Erythroblast (primary cell): ENCODE results near the gene DMPK.

Source experiments
- GATA1 ChIP-seq: IDR thresholded peaks from 2 replicates; pipeline ENCODE4 v1.6.1; 2011; ENCODE audit warnings: low read depth, mild to moderate bottlenecking, control low read depth, low read length, moderate library complexity
- POLR2A ChIP-seq: IDR thresholded peaks from 2 replicates; pipeline ENCODE4 v1.6.1; 2011; ENCODE audit warnings: mild to moderate bottlenecking, low read length

DNA sequence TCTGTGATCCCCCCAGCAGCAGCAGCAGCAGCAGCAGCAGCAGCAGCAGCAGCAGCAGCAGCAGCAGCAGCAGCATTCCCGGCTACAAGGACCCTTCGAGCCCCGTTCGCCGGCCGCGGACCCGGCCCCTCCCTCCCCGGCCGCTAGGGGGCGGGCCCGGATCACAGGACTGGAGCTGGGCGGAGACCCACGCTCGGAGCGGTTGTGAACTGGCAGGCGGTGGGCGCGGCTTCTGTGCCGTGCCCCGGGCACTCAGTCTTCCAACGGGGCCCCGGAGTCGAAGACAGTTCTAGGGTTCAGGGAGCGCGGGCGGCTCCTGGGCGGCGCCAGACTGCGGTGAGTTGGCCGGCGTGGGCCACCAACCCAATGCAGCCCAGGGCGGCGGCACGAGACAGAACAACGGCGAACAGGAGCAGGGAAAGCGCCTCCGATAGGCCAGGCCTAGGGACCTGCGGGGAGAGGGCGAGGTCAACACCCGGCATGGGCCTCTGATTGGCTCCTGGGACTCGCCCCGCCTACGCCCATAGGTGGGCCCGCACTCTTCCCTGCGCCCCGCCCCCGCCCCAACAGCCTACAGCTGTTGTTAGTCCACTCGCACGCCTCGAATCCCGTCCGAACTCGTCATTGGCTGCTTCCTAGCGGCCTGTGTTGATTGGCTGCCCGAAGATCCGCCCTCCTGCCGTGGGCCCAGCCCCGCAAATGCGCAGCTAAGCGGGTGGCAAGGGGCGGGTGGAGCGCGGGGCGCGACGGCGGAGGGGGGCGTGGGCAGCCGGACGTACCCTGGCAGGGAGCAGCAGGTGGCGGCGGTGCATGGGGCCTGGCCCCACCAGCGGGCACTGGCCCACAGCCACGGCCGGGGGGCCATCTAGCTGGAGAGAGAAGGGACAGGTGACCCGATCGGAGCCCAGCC, 11.8 kb downstream of the DMPK start:
- TF ChIP-seq POLR2A: peak; percentile 63
- no peak for TF ChIP-seq GATA1
